Endothelial cell of umbilical vein (primary cell): ENCODE measurements around the gene SKI. TPM values are rescaled to one million over a fixed set of nuclear protein-coding genes. Genes with fewer than 3 reads are reported as not detected.

Experiments
- Bru-seq: library from RNA; stranded (reverse); fragments of 400-500 nt; gene quantifications from one replicate; lab custom pipeline; 2021; lab: Mats Ljungman, UMichigan
- BruChase-seq, 2 experiments: library from RNA; stranded (reverse); fragments of 400-500 nt; gene quantifications; one replicate each; lab custom pipeline; 2021; lab: Mats Ljungman, UMichigan
- BruUV-seq: library from RNA; stranded (reverse); fragments of 400-500 nt; replicated peaks from 2 replicates; lab custom pipeline; 2021; lab: Mats Ljungman, UMichigan
- CTCF ChIA-PET: fragments of 300-600, 350-600 bp; sonication (Branson Sonifier 250); formaldehyde crosslinking; loops from one replicate; lab custom pipeline; 2021; ENCODE audit warnings: antibody characterized with exemption, inconsistent platforms; lab: Charles Lee
- POLR2A ChIA-PET: fragments of 300-600, 350-600 bp; sonication (Branson Sonifier 250); formaldehyde crosslinking; loops from one replicate; lab custom pipeline; 2021; ENCODE audit warnings: antibody characterized with exemption, inconsistent platforms; lab: Charles Lee
- DNase-seq: peaks from one replicate; pipeline ENCODE4 v3.0.0-alpha.2; 2011; ENCODE audit warnings: low read depth, low spot score
- FAIRE-seq: peaks from 2 replicates; lab custom pipeline; 2011; peaks lifted over from hg19 to GRCh38; lab: Jason Lieb, UNC
- H2AFZ ChIP-seq: 2 replicates; pipeline ENCODE4 v1.6.0; 2012; ENCODE audit warnings: low read depth, low read length, control low read depth, inconsistent platforms
- H3K27ac ChIP-seq: 2 replicates; pipeline ENCODE4 v1.5.1; 2011; ENCODE audit warnings: low read depth, mild to moderate bottlenecking, control low read depth, low read length, moderate library complexity; ENCODE audit not compliant: insufficient read depth
- H3K27me3 ChIP-seq, 2 experiments: 2 replicates each; pipeline versions ENCODE4 v1.6.0 to v1.6.1; 2011; ENCODE audit warnings: low read length in 2 of 2, mixed read lengths in 1 of 2; ENCODE audit not compliant: control insufficient read depth in 2 of 2, insufficient read depth in 2 of 2
- H3K36me3 ChIP-seq, 2 experiments: 2 replicates in 1 of 2; 3 replicates in 1 of 2; pipeline ENCODE4 v1.5.1; 2011; ENCODE audit warnings: low read length in 2 of 2, mild to moderate bottlenecking in 1 of 2, moderate library complexity in 1 of 2; ENCODE audit not compliant: control insufficient read depth in 2 of 2, insufficient read depth in 2 of 2; ENCODE audit errors: extremely low read depth in 1 of 2
- H3K4me1 ChIP-seq: 3 replicates; pipeline ENCODE4 v1.5.1; 2011; ENCODE audit warnings: mild to moderate bottlenecking, low read length; ENCODE audit not compliant: control insufficient read depth, insufficient read depth; ENCODE audit errors: extremely low read depth
- H3K4me2 ChIP-seq: 2 replicates; pipeline ENCODE4 v1.6.1; 2011; ENCODE audit warnings: low read length, control low read depth, mixed read lengths; ENCODE audit not compliant: insufficient read depth
- H3K4me3 ChIP-seq, 3 experiments: fragments of 200-600 bp in 1 of 3; sonication (generic), shearing (Covaris generic) in 1 of 3; replicated peaks in 1 of 3; 2 replicates each; pipeline ENCODE4 v1.5.1; 2011 to 2016; ENCODE audit warnings: control low read depth in 3 of 3, low read length in 3 of 3, mild to moderate bottlenecking in 2 of 3, inconsistent platforms in 1 of 3, low read depth in 1 of 3, moderate library complexity in 1 of 3; ENCODE audit not compliant: insufficient read depth in 1 of 3
- H3K79me2 ChIP-seq: 2 replicates; pipeline ENCODE4 v1.6.0; 2012; ENCODE audit warnings: low read length, inconsistent platforms; ENCODE audit not compliant: control insufficient read depth, insufficient read depth
- H3K9ac ChIP-seq: replicated peaks from 2 replicates; pipeline ENCODE3; 2011; ENCODE audit warnings: low read length, control low read depth; ENCODE audit not compliant: insufficient read depth; ENCODE audit errors: extremely low read depth
- H3K9me1 ChIP-seq: replicated peaks from 3 replicates; pipeline ENCODE4 v1.6.0; 2011; ENCODE audit warnings: mild to moderate bottlenecking, low read length; ENCODE audit not compliant: control insufficient read depth, insufficient read depth; ENCODE audit errors: extremely low read depth
- H3K9me3 ChIP-seq: replicated peaks from 2 replicates; pipeline ENCODE4 v1.5.1; 2012; ENCODE audit warnings: low read length, inconsistent platforms; ENCODE audit not compliant: control insufficient read depth, insufficient read depth
- H4K20me1 ChIP-seq: replicated peaks from 2 replicates; pipeline ENCODE3; 2011; ENCODE audit warnings: mild to moderate bottlenecking, low read length; ENCODE audit not compliant: control insufficient read depth, insufficient read depth; ENCODE audit errors: extremely low read depth
- EZH2 ChIP-seq: IDR thresholded peaks from 2 replicates; pipeline ENCODE4 v1.6.1; 2012; ENCODE audit warnings: borderline replicate concordance, low read depth, mild to moderate bottlenecking, moderate library complexity, low read length, inconsistent platforms; ENCODE audit not compliant: severe bottlenecking
- FOS ChIP-seq: IDR thresholded peaks from 2 replicates; pipeline ENCODE4 v1.6.1; 2011; ENCODE audit warnings: mild to moderate bottlenecking, low read length, moderate library complexity, borderline replicate concordance; ENCODE audit not compliant: insufficient read depth
- GATA2 ChIP-seq: IDR thresholded peaks from 2 replicates; pipeline ENCODE4 v1.7.0; 2011; ENCODE audit warnings: low read depth, mild to moderate bottlenecking, moderate library complexity, mixed read lengths, low read length; ENCODE audit not compliant: insufficient read length, insufficient read depth
- JUN ChIP-seq: IDR thresholded peaks from 2 replicates; pipeline ENCODE4 v1.6.1; 2011; ENCODE audit warnings: borderline replicate concordance, low read depth; ENCODE audit not compliant: insufficient read length, insufficient read depth
- MYC ChIP-seq: IDR thresholded peaks from one replicate; pipeline ENCODE4 v1.6.1; 2011; ENCODE audit warnings: mild to moderate bottlenecking, low read depth, low read length
- POLR2A ChIP-seq: IDR thresholded peaks from 2 replicates; pipeline ENCODE4 v1.6.1; 2012; ENCODE audit warnings: low read depth, mild to moderate bottlenecking, control low read depth, low read length
- POLR2AphosphoS5 ChIP-seq: IDR thresholded peaks from 2 replicates; pipeline ENCODE4 v1.6.1; 2012; ENCODE audit warnings: low read depth, mild to moderate bottlenecking, control low read depth, low read length, moderate library complexity; ENCODE audit not compliant: insufficient read depth
- dilution Hi-C: fragments of 300-500 bp; cut with MboI; formaldehyde crosslinking; loops from one replicate; pipeline ENCODE4 v1.15.0; 2019; ENCODE audit warnings: low sequenced_read_pairs; ENCODE audit not compliant: extremely low pct_ligation_motif_present
- intact Hi-C: fragments of 100-400 bp; cut with micrococcal nuclease; formaldehyde crosslinking; loops from one replicate; pipeline ENCODE4 v1.10.0; 2022
- long read RNA-seq: library from polyadenylated mRNA; stranded (forward); transcript quantifications from one replicate; pipeline ENCODE4 v2.0.0, GENCODE V29; 2021
- polyA minus RNA-seq, 3 experiments: library from RNA; depleted of rRNA, polyadenylated mRNA; stranded (reverse); fragments of >200 nt; gene quantifications; 1 replicate in 1 of 3; 2 replicates in 2 of 3; pipeline ENCODE4 v1.2.3, GENCODE V29; 2011
- polyA plus RNA-seq, 4 experiments: library from polyadenylated mRNA; depleted of rRNA in 3 of 4; stranded (reverse) in 3 of 4; unstranded in 1 of 4; fragments of >200 nt; gene quantifications; 2 replicates each; pipeline versions ENCODE4 v1.2.1 to v1.2.3, GENCODE V29; 2011 to 2012; ENCODE audit warnings: missing spikeins in 1 of 4
- total RNA-seq: library from RNA; stranded (reverse); gene quantifications from 2 replicates; pipeline ENCODE4 v1.2.3, GENCODE V29; 2021
- TF ChIP-seq, protein P1 (sequence below), 2 donors: IDR thresholded peaks; 1 replicate in 1 of 2; 2 replicates in 1 of 2; pipeline ENCODE4 v1.5.1; 2011; ENCODE audit warnings: low read length in 2 of 2, mild to moderate bottlenecking in 2 of 2, moderate library complexity in 2 of 2, control low read depth in 1 of 2, inconsistent platforms in 1 of 2, low read depth in 1 of 2; ENCODE audit not compliant: insufficient read depth in 1 of 2; ENCODE audit errors: extremely low read depth in 1 of 2
- TF ChIP-seq, protein P2 (sequence below): IDR thresholded peaks from 2 replicates; pipeline ENCODE4 v1.6.1; 2011; ENCODE audit not compliant: insufficient read depth, insufficient read length

SKI gene
- total RNA-seq (76.0 and 80.3 TPM in 2 replicates), polyA plus RNA-seq (9.0 and 11.6 TPM in 2 replicates), polyA minus RNA-seq (10.8 and 14.2 TPM in 2 replicates), Bru-seq, nascent RNA (percentile 73 among the genes with signal in this experiment), BruChase-seq, experiment 1, labeled RNA remaining after a 6-hour chase (percentile 94 among the genes with signal in this experiment), BruChase-seq, experiment 2, labeled RNA remaining after a 2-hour chase (percentile 92 among the genes with signal in this experiment)
- polyA plus RNA-seq (2011; cell fraction: cytosol; rRNA removed): 12.3 and 15.5 TPM in 2 replicates
- polyA plus RNA-seq (2011; cell fraction: nucleus; rRNA removed): 23.5 and 24.9 TPM in 2 replicates
- 20.3 and 24.2 TPM in 2 replicates for polyA plus RNA-seq (2012)
- polyA minus RNA-seq (2011; cell fraction: cytosol; rRNA and poly(A)+ RNA removed): 20.5 TPM
- 15.3 and 23.3 TPM in 2 replicates for polyA minus RNA-seq (2011; cell fraction: nucleus; rRNA and poly(A)+ RNA removed)
- long read RNA-seq, partial matches to known transcripts: 0 of 14 reads
- long read RNA-seq, other reads (novel, unspliced or antisense): 14 of 14 reads

GRCh38 chr1:2228157-2228594, at the start of gene SKI:
Gene SKI (plus strand): TSS chr1:2228319. CDS start chr1:2228767, 448 bp downstream.
- DNase-seq (no peak), FAIRE-seq (no peak)
- Histone ChIP-seq H3K27me3 (no peaks in the 10 kb centered on the region), H3K4me1 (peaks cover 26% of the 10 kb centered on the region), H2AFZ (peak within 1 kb of the TSS; percentile 59), H3K9ac (peak within 1 kb of the TSS; percentile 99), H3K79me2 (peaks cover 48% of the 10 kb centered on the region), H3K27ac (peak within 1 kb of the TSS; percentile 98), H3K9me1 (no peaks in the 10 kb centered on the region), H3K4me2 (peak within 1 kb of the TSS; percentile 66), H3K9me3 (no peaks in the 10 kb centered on the region), H3K36me3 (no peaks in the 10 kb centered on the region), H4K20me1 (no peaks in the 10 kb centered on the region), H3K4me3 (peak within 1 kb of the TSS; percentile 64 to 95 (median 66))
- intact Hi-C loops (no loop called here), dilution Hi-C loops (no loop called here)
- TF ChIP-seq, protein P1, sequence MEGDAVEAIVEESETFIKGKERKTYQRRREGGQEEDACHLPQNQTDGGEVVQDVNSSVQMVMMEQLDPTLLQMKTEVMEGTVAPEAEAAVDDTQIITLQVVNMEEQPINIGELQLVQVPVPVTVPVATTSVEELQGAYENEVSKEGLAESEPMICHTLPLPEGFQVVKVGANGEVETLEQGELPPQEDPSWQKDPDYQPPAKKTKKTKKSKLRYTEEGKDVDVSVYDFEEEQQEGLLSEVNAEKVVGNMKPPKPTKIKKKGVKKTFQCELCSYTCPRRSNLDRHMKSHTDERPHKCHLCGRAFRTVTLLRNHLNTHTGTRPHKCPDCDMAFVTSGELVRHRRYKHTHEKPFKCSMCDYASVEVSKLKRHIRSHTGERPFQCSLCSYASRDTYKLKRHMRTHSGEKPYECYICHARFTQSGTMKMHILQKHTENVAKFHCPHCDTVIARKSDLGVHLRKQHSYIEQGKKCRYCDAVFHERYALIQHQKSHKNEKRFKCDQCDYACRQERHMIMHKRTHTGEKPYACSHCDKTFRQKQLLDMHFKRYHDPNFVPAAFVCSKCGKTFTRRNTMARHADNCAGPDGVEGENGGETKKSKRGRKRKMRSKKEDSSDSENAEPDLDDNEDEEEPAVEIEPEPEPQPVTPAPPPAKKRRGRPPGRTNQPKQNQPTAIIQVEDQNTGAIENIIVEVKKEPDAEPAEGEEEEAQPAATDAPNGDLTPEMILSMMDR (IDR thresholded peaks at IDR 0.05; ENCODE audit: extremely low read depth in 1 of 2, insufficient read depth in 1 of 2, low read depth in 1 of 2, low read length in 2 of 2): no peak
- TF ChIP-seq, protein P2, sequence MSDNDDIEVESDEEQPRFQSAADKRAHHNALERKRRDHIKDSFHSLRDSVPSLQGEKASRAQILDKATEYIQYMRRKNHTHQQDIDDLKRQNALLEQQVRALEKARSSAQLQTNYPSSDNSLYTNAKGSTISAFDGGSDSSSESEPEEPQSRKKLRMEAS: no peak
- TF ChIP-seq POLR2AphosphoS5: no peak
- TF ChIP-seq EZH2: no peak
- no peak for TF ChIP-seq POLR2A
- TF ChIP-seq FOS: no peak
- no peak for TF ChIP-seq MYC
- TF ChIP-seq JUN: no peak
- no peak for TF ChIP-seq GATA2
- POLR2A ChIA-PET: interaction anchor here (1.0 to 1.5 kb wide), 3 partner anchors 16 to 84 kb away, joined by 3 to 12 read pairs (median 5); no protein-coding TSS in a partner anchor
- BruUV-seq: no TSS peak
- CTCF ChIA-PET: interaction anchor here (1.0 to 3.4 kb wide), 7 partner anchors 21 to 154 kb away, joined by 3 to 34 read pairs (median 9); partner anchors contain the start of gene FAAP20
